H1 (cell line): Measurements from ENCODE around the gene TTPAL. TPM values are rescaled to one million over a fixed set of nuclear protein-coding genes. Genes with fewer than 3 reads are reported as not detected.

ENCODE experiments used
- CTCF ChIA-PET: fragments of 300-600 bp; sonication (Branson Sonifier 250); formaldehyde crosslinking; loops from one replicate; lab custom pipeline; 2021; ENCODE audit not compliant: partially characterized antibody; lab: Charles Lee
- POLR2A ChIA-PET: fragments of 300-600 bp; sonication (Branson Sonifier 250); formaldehyde crosslinking; loops from one replicate; lab custom pipeline; 2021; ENCODE audit warnings: inconsistent platforms; ENCODE audit not compliant: partially characterized antibody; lab: Charles Lee
- DNase-seq, 2 experiments: peaks; one replicate each; pipeline versions ENCODE4 v3.0.0 to v3.0.0-alpha.2; 2010 to 2022; ENCODE audit warnings: low spot score in 2 of 2, low read depth in 1 of 2, mixed read lengths in 1 of 2
- FAIRE-seq: peaks from 2 replicates; lab custom pipeline; 2011; peaks lifted over from hg19 to GRCh38; lab: Jason Lieb, UNC
- H2AFZ ChIP-seq: 2 replicates; pipeline ENCODE4 v1.8.1; 2012; ENCODE audit warnings: low read length, inconsistent platforms
- H2AK5ac ChIP-seq: 2 replicates; pipeline ENCODE4 v1.6.1; 2013; ENCODE audit warnings: low read depth, low read length
- H2BK120ac ChIP-seq: replicated peaks from 2 replicates; pipeline ENCODE3; 2013; ENCODE audit warnings: low read depth, low read length, inconsistent platforms
- H2BK12ac ChIP-seq: 2 replicates; pipeline ENCODE4 v1.6.1; 2013; ENCODE audit warnings: low read depth, low read length
- H2BK15ac ChIP-seq: 2 replicates; pipeline ENCODE4 v1.6.1; 2013; ENCODE audit warnings: low read length
- H2BK20ac ChIP-seq: 2 replicates; pipeline ENCODE4 v1.6.1; 2013; ENCODE audit warnings: low read length
- H2BK5ac ChIP-seq: 2 replicates; pipeline ENCODE4 v1.6.1; 2013; ENCODE audit warnings: low read depth, low read length
- H3K14ac ChIP-seq: 2 replicates; pipeline ENCODE4 v1.6.1; 2013; ENCODE audit warnings: inconsistent platforms; ENCODE audit not compliant: insufficient read length
- H3K18ac ChIP-seq: 2 replicates; pipeline ENCODE4 v1.6.1; 2013; ENCODE audit warnings: low read length; ENCODE audit errors: extremely low read depth
- H3K23ac ChIP-seq: 2 replicates; pipeline ENCODE4 v1.6.1; 2013; ENCODE audit warnings: inconsistent platforms; ENCODE audit not compliant: insufficient read length
- H3K23me2 ChIP-seq: 2 replicates; pipeline ENCODE4 v1.6.1; 2013; ENCODE audit warnings: low read depth, low read length
- H3K27ac ChIP-seq: 2 replicates; pipeline ENCODE4 v1.6.1; 2011; ENCODE audit warnings: low read depth, low read length, inconsistent platforms
- H3K27me3 ChIP-seq, 4 experiments: replicated peaks in 1 of 4; 1 replicate in 1 of 4; 2 replicates in 3 of 4; pipeline versions ENCODE4 v1.6.1 to v1.8.1; 2011 to 2013; ENCODE audit warnings: low read length in 3 of 4, mild to moderate bottlenecking in 3 of 4, inconsistent platforms in 2 of 4, mixed read lengths in 2 of 4, moderate library complexity in 1 of 4; ENCODE audit not compliant: control insufficient read depth in 3 of 4, insufficient read depth in 3 of 4; ENCODE audit errors: extremely low read depth in 1 of 4
- H3K36me3 ChIP-seq, 4 experiments: 2 replicates each; pipeline versions ENCODE4 v1.6.1 to v1.8.1; 2011 to 2013; ENCODE audit warnings: mild to moderate bottlenecking in 4 of 4, low read length in 3 of 4, moderate library complexity in 2 of 4, control low read depth in 1 of 4, inconsistent platforms in 1 of 4; ENCODE audit not compliant: insufficient read depth in 4 of 4, control insufficient read depth in 2 of 4
- H3K4ac ChIP-seq: replicated peaks from 2 replicates; pipeline ENCODE3; 2013; ENCODE audit warnings: low read length, low read depth, mixed read lengths, inconsistent platforms; ENCODE audit not compliant: insufficient read length
- H3K4me1 ChIP-seq, 4 experiments: replicated peaks in 1 of 4; 1 replicate in 1 of 4; 2 replicates in 3 of 4; pipeline versions ENCODE4 v1.6.1 to v1.8.1; 2011 to 2013; ENCODE audit warnings: low read length in 3 of 4, inconsistent platforms in 2 of 4, mixed read lengths in 1 of 4; ENCODE audit not compliant: insufficient read depth in 4 of 4, control insufficient read depth in 3 of 4
- H3K4me2 ChIP-seq, 2 experiments: 2 replicates each; pipeline versions ENCODE4 v1.6.1 to v1.8.1; 2011 to 2013; ENCODE audit warnings: low read depth in 2 of 2, low read length in 2 of 2, control low read depth in 1 of 2, inconsistent platforms in 1 of 2, mild to moderate bottlenecking in 1 of 2; ENCODE audit not compliant: insufficient read depth in 1 of 2
- H3K4me3 ChIP-seq, 4 experiments: fragments of 200-600, 300-600 bp in 1 of 4; sonication (generic), shearing (Covaris generic), sonication (Bioruptor Twin) in 1 of 4; 2 replicates each; pipeline versions ENCODE4 v1.5.1 to v1.8.1; 2011 to 2016; ENCODE audit warnings: low read length in 4 of 4, low read depth in 3 of 4, control low read depth in 2 of 4, inconsistent platforms in 2 of 4, mild to moderate bottlenecking in 2 of 4, mixed read lengths in 1 of 4, moderate library complexity in 1 of 4; ENCODE audit not compliant: insufficient read depth in 2 of 4; ENCODE audit errors: extremely low read depth in 1 of 4
- H3K56ac ChIP-seq: replicated peaks from 2 replicates; pipeline ENCODE3; 2013; ENCODE audit warnings: low read depth, mild to moderate bottlenecking, mixed read lengths, low read length, inconsistent platforms; ENCODE audit not compliant: insufficient read length
- H3K79me1 ChIP-seq: 2 replicates; pipeline ENCODE4 v1.6.1; 2013; ENCODE audit warnings: low read depth, low read length, control low read depth
- H3K79me2 ChIP-seq, 2 experiments: 2 replicates each; pipeline versions ENCODE4 v1.6.1 to v1.8.1; 2012 to 2013; ENCODE audit warnings: low read length in 2 of 2, mild to moderate bottlenecking in 2 of 2, inconsistent platforms in 1 of 2; ENCODE audit not compliant: insufficient read depth in 2 of 2, control insufficient read depth in 1 of 2
- H3K9ac ChIP-seq, 4 experiments: replicated peaks in 1 of 4; 1 replicate in 1 of 4; 2 replicates in 3 of 4; pipeline versions ENCODE4 v1.6.1 to v1.8.1; 2011 to 2013; ENCODE audit warnings: low read depth in 3 of 4, low read length in 3 of 4, control low read depth in 2 of 4, mild to moderate bottlenecking in 2 of 4, moderate library complexity in 2 of 4, inconsistent platforms in 1 of 4; ENCODE audit errors: extremely low read depth in 1 of 4
- H3K9me3 ChIP-seq, 2 experiments: 2 replicates each; pipeline versions ENCODE4 v1.6.1 to v1.8.1; 2012 to 2013; ENCODE audit warnings: mild to moderate bottlenecking in 2 of 2, moderate library complexity in 2 of 2, control low read depth in 1 of 2, inconsistent platforms in 1 of 2, low read depth in 1 of 2, low read length in 1 of 2, mixed read lengths in 1 of 2; ENCODE audit not compliant: insufficient read depth in 2 of 2
- H4K20me1 ChIP-seq, 2 experiments: replicated peaks in 1 of 2; 2 replicates each; pipeline versions ENCODE3 to v1.8.1; 2011 to 2013; ENCODE audit warnings: inconsistent platforms in 2 of 2, low read length in 2 of 2, mild to moderate bottlenecking in 1 of 2; ENCODE audit not compliant: insufficient read depth in 2 of 2, control insufficient read depth in 1 of 2
- H4K5ac ChIP-seq: 2 replicates; pipeline ENCODE4 v1.6.1; 2013; ENCODE audit warnings: low read length, low read depth, mixed read lengths, inconsistent platforms; ENCODE audit not compliant: insufficient read length
- H4K8ac ChIP-seq: 2 replicates; pipeline ENCODE4 v1.8.0; 2013; ENCODE audit warnings: mild to moderate bottlenecking, moderate library complexity, low read length, inconsistent platforms; ENCODE audit not compliant: insufficient read depth; ENCODE audit errors: extremely low read depth
- H4K91ac ChIP-seq: replicated peaks from 2 replicates; pipeline ENCODE3; 2013; ENCODE audit warnings: low read length, mixed read lengths, inconsistent platforms; ENCODE audit not compliant: insufficient read length
- BCL11A ChIP-seq, 2 experiments: IDR thresholded peaks; one replicate each; pipeline ENCODE4 v1.6.1; 2011; ENCODE audit warnings: low read depth in 2 of 2, low read length in 2 of 2, mild to moderate bottlenecking in 2 of 2
- CBX8 ChIP-seq: fragments of 300-800, 300-1000 bp; sonication (generic); IDR thresholded peaks from 2 replicates; pipeline ENCODE4 v1.7.1; 2016; ENCODE audit warnings: low read depth, low read length, borderline replicate concordance
- CEBPB ChIP-seq: IDR thresholded peaks from 2 replicates; pipeline ENCODE4 v1.6.1; 2012; ENCODE audit warnings: low read depth, low read length
- CREB1 ChIP-seq: IDR thresholded peaks from 2 replicates; pipeline ENCODE4 v1.6.1; 2012; ENCODE audit warnings: inconsistent platforms
- EZH2 ChIP-seq: fragments of 200-600 bp; sonication (generic); IDR thresholded peaks from 2 replicates; pipeline ENCODE4 v1.7.1; 2012; ENCODE audit warnings: low read depth, mild to moderate bottlenecking, moderate library complexity, low read length, inconsistent platforms; ENCODE audit not compliant: severe bottlenecking
- PHF8 ChIP-seq: fragments of 200-600 bp; sonication (generic); conservative IDR thresholded peaks from 2 replicates; pipeline ENCODE4 v1.7.1; 2012; ENCODE audit warnings: low read depth, mild to moderate bottlenecking, inconsistent platforms, low read length, moderate library complexity
- RXRA ChIP-seq: IDR thresholded peaks from 2 replicates; pipeline ENCODE4 v1.6.1; 2011; ENCODE audit warnings: low read depth, mild to moderate bottlenecking, low read length, moderate library complexity; ENCODE audit not compliant: insufficient read depth
- SAP30 ChIP-seq: fragments of 300-600 bp; sonication (generic); IDR thresholded peaks from 2 replicates; pipeline ENCODE4 v1.7.1; 2012; ENCODE audit warnings: low read length, moderate library complexity, mild to moderate bottlenecking, inconsistent platforms; ENCODE audit not compliant: insufficient read depth, insufficient replicate concordance
- SP4 ChIP-seq: IDR thresholded peaks from 2 replicates; pipeline ENCODE4 v1.6.1; 2012; ENCODE audit warnings: low read length, inconsistent platforms
- WGBS, 2 experiments: shearing (Covaris generic) in 1 of 2; methylation state at CpG; one replicate each; pipeline versions ENCODE4 v1.1.6 to v1.1.7; 2013 to 2015; ENCODE audit warnings: low lambda C conversion rate in 2 of 2, mixed read lengths in 2 of 2, inconsistent platforms in 1 of 2, low coverage in 1 of 2, missing lambda C conversion rate in 1 of 2; ENCODE audit not compliant: insufficient replicate concordance in 2 of 2, insufficient coverage in 1 of 2, insufficient read length in 1 of 2; ENCODE audit errors: extremely low coverage in 1 of 2, missing lambda C conversion rate in 1 of 2; 5-methylcytosine and 5-hydroxymethylcytosine counted together
- polyA plus RNA-seq, 7 experiments: library from polyadenylated mRNA; depleted of rRNA in 3 of 7; stranded (reverse) in 5 of 7; unstranded in 2 of 7; fragments of >200 nt in 5 of 7; fragments of 200-250 nt in 2 of 7; gene quantifications; 1 replicate in 5 of 7; 2 replicates in 1 of 7; 4 replicates in 1 of 7; pipeline versions ENCODE4 v1.2.1 to v1.2.3, GENCODE V29; 2011 to 2013; ENCODE audit warnings: missing spikeins in 2 of 7, mixed read lengths in 2 of 7
- total RNA-seq: library from RNA; stranded (reverse); fragmentation: NEBNext Ultra II Directional; extraction: Animal tissue kit (Norgen Biotek cat#: 25700); gene quantifications from 2 replicates; pipeline ENCODE4 v1.2.1, GENCODE V29; 2021
- TF ChIP-seq, protein P1 (sequence below), 3 experiments: IDR thresholded peaks; 1 replicate in 2 of 3; 2 replicates in 1 of 3; pipeline versions ENCODE4 v1.5.1 to v1.6.1; 2011; ENCODE audit warnings: low read length in 3 of 3, mild to moderate bottlenecking in 3 of 3, inconsistent platforms in 2 of 3, low read depth in 1 of 3, moderate library complexity in 1 of 3; ENCODE audit not compliant: insufficient read depth in 1 of 3; ENCODE audit errors: control extremely low read depth in 1 of 3

Gene TTPAL
- total and polyA plus RNA-seq, 2 of the 8 experiments (the other 6 are each of a cell fraction or from before 2014, with no cell fraction given), result 2.8 to 14.0 TPM

DNA sequence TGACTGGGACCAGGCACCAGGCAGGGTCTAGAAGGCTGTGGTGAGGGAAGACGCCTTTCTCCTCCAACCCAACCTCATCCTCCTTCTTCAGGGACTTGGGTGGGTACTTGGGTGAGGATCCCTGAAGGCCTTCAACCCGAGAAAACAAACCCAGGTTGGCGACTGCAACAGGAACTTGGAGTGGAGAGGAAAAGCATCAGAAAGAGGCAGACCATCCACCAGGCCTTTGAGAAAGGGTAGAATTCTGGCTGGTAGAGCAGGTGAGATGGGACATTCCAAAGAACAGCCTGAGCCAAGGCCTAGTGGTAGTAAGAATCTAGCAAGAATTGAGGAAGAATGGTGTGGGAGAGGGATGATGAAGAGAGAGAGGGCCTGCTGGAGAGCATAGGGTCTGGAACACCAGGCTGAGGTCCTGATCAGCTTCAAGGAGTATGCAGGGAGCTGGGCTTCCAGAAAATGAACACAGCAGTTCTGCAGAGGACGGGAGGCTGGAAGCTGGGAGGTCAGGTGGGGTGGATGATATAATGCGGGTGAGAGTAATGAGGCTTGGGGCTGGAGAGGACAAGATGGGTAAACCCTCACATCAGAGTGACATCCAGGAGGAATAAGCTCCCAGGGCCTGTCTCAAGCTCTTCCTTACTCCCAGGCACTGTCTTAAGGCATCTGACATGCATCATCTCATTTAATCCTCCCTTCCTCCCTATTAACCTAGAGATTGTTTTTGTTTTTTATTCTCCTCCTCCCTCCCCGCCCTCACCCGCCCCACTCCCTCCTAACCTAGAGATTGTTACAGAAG, 45.2 kb upstream of the TTPAL start:
- TF ChIP-seq SP4, result no peak
- TF ChIP-seq EZH2, result no peak
- TF ChIP-seq CEBPB, result no peak
- TF ChIP-seq, protein P1, sequence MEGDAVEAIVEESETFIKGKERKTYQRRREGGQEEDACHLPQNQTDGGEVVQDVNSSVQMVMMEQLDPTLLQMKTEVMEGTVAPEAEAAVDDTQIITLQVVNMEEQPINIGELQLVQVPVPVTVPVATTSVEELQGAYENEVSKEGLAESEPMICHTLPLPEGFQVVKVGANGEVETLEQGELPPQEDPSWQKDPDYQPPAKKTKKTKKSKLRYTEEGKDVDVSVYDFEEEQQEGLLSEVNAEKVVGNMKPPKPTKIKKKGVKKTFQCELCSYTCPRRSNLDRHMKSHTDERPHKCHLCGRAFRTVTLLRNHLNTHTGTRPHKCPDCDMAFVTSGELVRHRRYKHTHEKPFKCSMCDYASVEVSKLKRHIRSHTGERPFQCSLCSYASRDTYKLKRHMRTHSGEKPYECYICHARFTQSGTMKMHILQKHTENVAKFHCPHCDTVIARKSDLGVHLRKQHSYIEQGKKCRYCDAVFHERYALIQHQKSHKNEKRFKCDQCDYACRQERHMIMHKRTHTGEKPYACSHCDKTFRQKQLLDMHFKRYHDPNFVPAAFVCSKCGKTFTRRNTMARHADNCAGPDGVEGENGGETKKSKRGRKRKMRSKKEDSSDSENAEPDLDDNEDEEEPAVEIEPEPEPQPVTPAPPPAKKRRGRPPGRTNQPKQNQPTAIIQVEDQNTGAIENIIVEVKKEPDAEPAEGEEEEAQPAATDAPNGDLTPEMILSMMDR (IDR thresholded peaks at IDR 0.05; ENCODE audit: control extremely low read depth in 1 of 3, insufficient read depth in 1 of 3, low read depth in 1 of 3, low read length in 3 of 3), result no peak
- no peak for TF ChIP-seq CREB1
- TF ChIP-seq CBX8, result no peak
- TF ChIP-seq BCL11A (IDR thresholded peaks at IDR 0.05; ENCODE audit: low read depth in 2 of 2, low read length in 2 of 2), result no peak
- no peak for TF ChIP-seq RXRA
- no peak for TF ChIP-seq SAP30
- TF ChIP-seq PHF8, result no peak
- H3K4ac ChIP-seq, result no peak overlapping the region
- no peak overlapping the region for H2BK15ac ChIP-seq
- H3K9ac ChIP-seq, result no peak overlapping the region
- no peak overlapping the region for H2BK120ac ChIP-seq
- no peak overlapping the region for H3K56ac ChIP-seq
- H3K79me2 ChIP-seq, result no peaks in the 10 kb centered on the region
- H2BK20ac ChIP-seq, result no peak overlapping the region
- H4K91ac ChIP-seq, result no peak overlapping the region
- H3K9me3 ChIP-seq, result no peaks in the 10 kb centered on the region
- CTCF ChIA-PET, result interaction anchor here (0.5 to 1.3 kb wide), 7 partner anchors 10 to 206 kb away, joined by 3 to 7 read pairs (median 3); no protein-coding TSS in a partner anchor
- FAIRE-seq, result no peak
- no peak overlapping the region for H2AK5ac ChIP-seq
- H3K4me2 ChIP-seq, result no peak overlapping the region
- no peaks in the 10 kb centered on the region for H3K79me1 ChIP-seq
- H3K18ac ChIP-seq, result no peak overlapping the region
- no peak overlapping the region for H3K27ac ChIP-seq
- H2BK12ac ChIP-seq, result no peak overlapping the region
- H3K4me1 ChIP-seq, result no peaks in the 10 kb centered on the region
- no peak overlapping the region for H4K5ac ChIP-seq
- no peaks in the 10 kb centered on the region for H4K20me1 ChIP-seq
- no peaks in the 10 kb centered on the region for H3K23me2 ChIP-seq
- no peak overlapping the region for H3K14ac ChIP-seq
- no peak overlapping the region for H3K23ac ChIP-seq
- H2AFZ ChIP-seq, result no peak overlapping the region
- POLR2A ChIA-PET, result no interaction called here
- peak overlapping the region; percentile 3; the same call in 1 of the 2 replicates for H4K8ac ChIP-seq
- H3K27me3 ChIP-seq, result no peaks in the 10 kb centered on the region
- no peaks in the 10 kb centered on the region for H3K36me3 ChIP-seq
- 91% methylated on average over 5 of the region's 7 CpGs; no CpG with 5 or more reads in 1 of the 2 experiments for WGBS, 2 experiments
- no peak overlapping the region for H3K4me3 ChIP-seq
- H2BK5ac ChIP-seq, result no peak overlapping the region
- no peak for DNase-seq
